ENCODE measurements around the gene PCARE.

- TF ChIP-seq, protein P1, sequence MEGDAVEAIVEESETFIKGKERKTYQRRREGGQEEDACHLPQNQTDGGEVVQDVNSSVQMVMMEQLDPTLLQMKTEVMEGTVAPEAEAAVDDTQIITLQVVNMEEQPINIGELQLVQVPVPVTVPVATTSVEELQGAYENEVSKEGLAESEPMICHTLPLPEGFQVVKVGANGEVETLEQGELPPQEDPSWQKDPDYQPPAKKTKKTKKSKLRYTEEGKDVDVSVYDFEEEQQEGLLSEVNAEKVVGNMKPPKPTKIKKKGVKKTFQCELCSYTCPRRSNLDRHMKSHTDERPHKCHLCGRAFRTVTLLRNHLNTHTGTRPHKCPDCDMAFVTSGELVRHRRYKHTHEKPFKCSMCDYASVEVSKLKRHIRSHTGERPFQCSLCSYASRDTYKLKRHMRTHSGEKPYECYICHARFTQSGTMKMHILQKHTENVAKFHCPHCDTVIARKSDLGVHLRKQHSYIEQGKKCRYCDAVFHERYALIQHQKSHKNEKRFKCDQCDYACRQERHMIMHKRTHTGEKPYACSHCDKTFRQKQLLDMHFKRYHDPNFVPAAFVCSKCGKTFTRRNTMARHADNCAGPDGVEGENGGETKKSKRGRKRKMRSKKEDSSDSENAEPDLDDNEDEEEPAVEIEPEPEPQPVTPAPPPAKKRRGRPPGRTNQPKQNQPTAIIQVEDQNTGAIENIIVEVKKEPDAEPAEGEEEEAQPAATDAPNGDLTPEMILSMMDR (conservative IDR thresholded peaks at IDR 0.05 in 1 of 2, IDR thresholded peaks at IDR 0.05 in 1 of 2; ENCODE audit: low read depth in 1 of 2, low read length in 2 of 2): no peak
- TF ChIP-seq EZH2 (IDR thresholded peaks at IDR 0.05; ENCODE audit: low read length, missing control alignments): no peak
Measured at GRCh38 chr2:29063056-29063455, 11.3 kb downstream of the PCARE start.

Measured in fibroblast of lung (primary cell).